Ectodermal cell (in vitro differentiated cells): ENCODE results near the gene PCBP1.
"Not testable (repeated sequence)": the region's sequence is repeated elsewhere in the genome, so short reads cannot be mapped to it uniquely, and the experiment has no call there.

Experiments
- H3K27ac ChIP-seq: 2 replicates; pipeline ENCODE4 v1.7.0; 2013; ENCODE audit warnings: mild to moderate bottlenecking, low read depth, low read length; ENCODE audit not compliant: insufficient read depth, poor library complexity, severe bottlenecking
- H3K27me3 ChIP-seq: 2 replicates; pipeline ENCODE4 v1.7.0; 2013; ENCODE audit warnings: mild to moderate bottlenecking, low read length; ENCODE audit not compliant: insufficient read depth, control insufficient read depth, poor library complexity, severe bottlenecking
- H3K36me3 ChIP-seq: one replicate; pipeline ENCODE4 v1.7.0; 2013; ENCODE audit warnings: low read length; ENCODE audit not compliant: control insufficient read depth, insufficient read depth
- H3K4me1 ChIP-seq: one replicate; pipeline ENCODE4 v1.7.0; 2013; ENCODE audit warnings: low read length; ENCODE audit not compliant: control insufficient read depth, insufficient read depth
- H3K4me3 ChIP-seq: 2 replicates; pipeline ENCODE4 v1.7.0; 2013; ENCODE audit warnings: low read depth, low read length, control low read depth; ENCODE audit not compliant: insufficient read depth
- H3K9me3 ChIP-seq: 2 replicates; pipeline ENCODE4 v1.7.0; 2013; ENCODE audit warnings: mild to moderate bottlenecking, low read length, moderate library complexity; ENCODE audit not compliant: control insufficient read depth
- WGBS, 2 experiments: methylation state at CpG; one replicate each; pipeline ENCODE4 v1.1.7; 2013; ENCODE audit warnings: missing lambda C conversion rate in 2 of 2; 5-methylcytosine and 5-hydroxymethylcytosine counted together

The PCBP1 gene

DNA sequence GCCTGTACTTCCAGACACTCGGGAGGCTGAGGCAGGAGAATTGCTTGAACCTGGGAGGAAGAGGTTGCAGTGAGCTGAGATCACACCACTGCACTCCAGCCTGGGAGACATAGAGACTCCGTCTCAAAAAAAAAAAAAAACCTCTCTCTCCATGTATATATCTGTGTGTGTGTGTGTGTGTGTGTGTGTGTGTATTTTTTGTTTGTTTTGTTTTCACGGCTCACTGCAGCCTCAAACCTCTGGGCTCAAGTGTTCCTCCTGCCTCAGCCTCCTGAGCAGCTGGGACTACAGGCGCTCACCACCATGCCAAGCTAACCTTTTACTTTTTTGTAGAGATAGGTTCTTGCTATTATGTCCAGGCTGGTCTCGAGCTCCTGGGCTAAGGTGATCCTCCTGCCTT lies 23.1 kb downstream of the PCBP1 start:
- H3K9me3 ChIP-seq, H3K4me3 ChIP-seq, H3K27ac ChIP-seq, H3K36me3 ChIP-seq, H3K27me3 ChIP-seq: not testable (repeated sequence)
- peaks cover 22% of the 10 kb centered on the region for H3K4me1 ChIP-seq
- WGBS, 2 experiments: 90 to 92% methylated on average over 4 of the region's 5 CpGs

DNA sequence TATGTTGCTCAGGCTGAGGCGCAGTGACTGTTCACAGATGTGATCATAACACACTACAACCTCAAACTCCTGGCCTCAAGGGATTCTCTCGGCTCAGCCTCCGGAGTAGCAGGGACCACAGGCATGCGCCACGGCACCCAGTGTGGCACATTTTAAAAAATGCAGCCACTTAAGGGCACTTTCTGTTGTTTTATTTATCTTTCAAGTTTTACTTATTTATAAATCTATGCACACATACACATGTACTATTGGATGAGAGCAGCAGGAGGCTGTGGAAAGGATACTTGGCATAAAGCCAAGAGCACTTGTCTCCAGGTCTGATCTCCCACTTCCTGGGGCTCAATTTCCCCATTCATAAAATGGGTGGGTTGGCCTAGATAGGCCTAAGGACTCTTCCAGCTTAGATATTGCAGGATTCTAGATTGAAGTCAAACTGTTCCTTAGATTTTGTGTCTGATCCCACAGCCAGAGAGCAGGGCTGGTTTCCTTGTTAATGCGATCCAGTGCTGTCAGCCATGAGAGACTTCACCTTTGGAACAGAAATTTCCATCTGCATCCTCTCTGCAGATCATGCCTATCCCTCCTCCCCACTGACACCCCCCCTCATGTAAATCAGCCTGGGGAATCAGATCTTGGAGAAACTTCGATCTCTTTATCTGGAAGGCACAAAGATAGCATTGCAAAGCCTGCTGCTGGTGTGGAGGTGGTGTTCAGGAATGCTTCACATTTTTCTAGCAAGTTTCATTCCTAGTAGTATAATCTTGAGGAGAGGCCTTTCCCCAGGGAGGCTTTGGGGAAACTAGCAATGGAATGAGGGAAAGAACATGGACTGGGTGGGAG lies 24.7 kb downstream of the PCBP1 start:
- Histone ChIP-seq H3K36me3 (no peaks in the 10 kb centered on the region), H3K4me3 (no peak overlapping the region), H3K27me3 (no peaks in the 10 kb centered on the region), H3K27ac (no peak overlapping the region), H3K9me3 (no peaks in the 10 kb centered on the region), H3K4me1 (peaks cover 32% of the 10 kb centered on the region)
- 95 to 99% methylated on average over 6 to 7 of the region's 7 CpGs for WGBS, 2 experiments

DNA sequence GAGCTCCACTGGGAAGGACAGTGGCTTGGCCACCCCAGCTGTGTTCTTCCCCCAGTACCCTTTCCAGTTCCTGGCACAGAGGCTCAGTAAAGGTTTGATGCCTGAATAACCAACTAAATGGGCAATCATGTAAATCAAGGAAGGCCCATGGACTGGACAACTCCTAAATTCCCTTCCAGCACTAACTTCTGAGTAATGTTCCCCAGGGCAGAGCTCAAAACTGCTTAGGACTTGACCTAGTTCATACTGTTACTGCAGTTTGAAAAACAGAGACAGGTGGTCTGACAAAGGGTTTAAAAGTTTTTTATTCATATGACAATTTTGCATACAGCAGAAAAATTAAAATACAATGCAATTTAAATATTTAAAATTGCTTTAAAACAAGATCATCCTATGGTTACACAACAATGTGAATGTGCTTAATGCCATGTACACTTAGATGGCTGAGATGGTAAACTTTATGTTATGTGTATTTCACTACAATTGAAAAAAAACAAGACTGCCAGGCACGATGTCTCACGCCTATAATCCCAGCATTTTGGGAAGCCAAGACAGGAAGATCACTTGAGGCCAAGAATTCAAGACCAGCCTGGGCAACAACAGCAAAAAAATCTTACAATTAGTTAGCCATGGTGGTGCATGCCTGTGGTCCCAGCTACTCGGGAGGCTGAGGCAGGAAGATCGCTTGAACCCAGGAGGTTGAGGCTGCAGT lies 26.2 kb downstream of the PCBP1 start:
- Histone ChIP-seq H3K36me3 (no peaks in the 10 kb centered on the region), H3K9me3 (no peaks in the 10 kb centered on the region), H3K4me3 (no peak overlapping the region), H3K4me1 (peaks cover 34% of the 10 kb centered on the region), H3K27ac (no peak overlapping the region), H3K27me3 (no peaks in the 10 kb centered on the region)
- WGBS, 2 experiments: 93% methylated on average over 4 of the region's 4 CpGs

DNA sequence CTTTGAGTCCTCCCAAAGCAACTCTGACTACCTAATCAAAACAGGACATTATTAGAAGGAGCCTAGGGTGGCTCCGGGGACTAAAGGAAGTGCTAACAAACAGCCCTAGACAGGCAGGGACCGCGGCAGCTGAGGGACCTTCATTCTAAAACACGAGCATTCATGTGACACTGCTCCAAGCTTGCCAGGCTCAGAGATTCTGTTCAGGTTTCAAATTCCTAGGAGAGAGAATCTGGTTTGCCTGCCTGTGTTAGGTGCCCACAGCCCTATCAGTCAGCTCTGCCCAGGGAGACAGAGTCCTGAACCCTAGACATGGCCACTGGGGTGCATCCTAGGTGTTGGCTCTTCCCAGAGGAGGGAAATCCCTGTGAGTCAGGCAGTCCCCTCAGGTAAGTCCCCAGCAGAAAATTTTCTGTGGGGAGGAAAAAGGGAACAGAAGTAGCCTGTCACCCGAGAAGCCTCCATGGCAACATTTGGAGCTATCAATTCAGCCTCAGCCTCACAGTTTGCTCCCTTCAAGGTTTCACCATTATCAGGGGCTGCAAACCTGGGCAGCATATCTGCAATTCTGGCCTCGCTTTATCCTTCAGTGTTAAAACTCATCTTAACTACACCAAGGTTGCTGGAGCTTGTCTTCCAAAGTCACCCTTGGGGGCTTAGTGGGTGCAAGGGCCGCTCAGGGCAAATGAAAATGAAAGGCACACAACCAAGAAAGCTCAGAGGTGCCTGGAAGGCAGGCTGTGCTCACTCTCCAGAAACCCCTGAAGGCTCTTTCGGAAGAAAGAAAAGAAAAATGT lies 28.6 kb downstream of the PCBP1 start:
- H3K27ac ChIP-seq: no peak overlapping the region
- 87 to 88% methylated on average over 8 of the region's 8 CpGs for WGBS, 2 experiments
- no peaks in the 10 kb centered on the region for H3K9me3 ChIP-seq
- H3K27me3 ChIP-seq: no peaks in the 10 kb centered on the region
- H3K36me3 ChIP-seq: no peaks in the 10 kb centered on the region
- no peak overlapping the region for H3K4me3 ChIP-seq
- H3K4me1 ChIP-seq: peaks cover 35% of the 10 kb centered on the region

DNA sequence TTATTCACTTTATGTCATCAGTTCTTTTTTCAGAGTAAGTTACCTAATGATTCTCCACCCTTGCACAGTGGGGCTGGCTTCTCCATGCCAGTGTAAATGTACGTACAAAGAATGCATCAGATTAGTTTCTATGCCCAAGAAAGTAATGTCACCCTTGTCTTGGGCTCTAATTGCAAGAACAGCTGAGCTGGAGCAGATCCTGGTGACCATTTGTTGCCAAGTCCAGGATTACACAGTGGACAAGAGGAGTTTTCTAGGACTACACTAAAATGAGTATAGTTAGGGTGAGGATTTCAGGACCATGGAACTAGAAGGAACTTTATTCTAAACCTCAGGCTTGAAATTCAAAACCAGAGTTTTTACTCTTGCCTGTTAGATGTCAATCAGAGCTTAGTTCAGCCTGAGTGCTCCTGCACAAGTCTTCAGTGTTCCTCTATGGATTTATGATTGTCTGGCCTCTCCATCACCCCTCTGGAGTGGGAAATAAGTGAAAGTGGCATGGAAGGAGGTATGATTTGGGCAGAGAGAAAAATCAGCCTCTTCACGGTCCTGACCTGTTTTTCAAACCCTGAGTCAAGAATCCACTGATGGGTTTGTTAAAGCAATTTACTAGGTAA lies 29.8 kb downstream of the PCBP1 start:
- 92 to 100% methylated on average over 2 of the region's 2 CpGs for WGBS, 2 experiments
- Histone ChIP-seq H3K27ac (no peak overlapping the region), H3K4me1 (peaks cover 36% of the 10 kb centered on the region), H3K4me3 (no peak overlapping the region), H3K27me3 (no peaks in the 10 kb centered on the region), H3K9me3 (no peaks in the 10 kb centered on the region), H3K36me3 (no peaks in the 10 kb centered on the region)

DNA sequence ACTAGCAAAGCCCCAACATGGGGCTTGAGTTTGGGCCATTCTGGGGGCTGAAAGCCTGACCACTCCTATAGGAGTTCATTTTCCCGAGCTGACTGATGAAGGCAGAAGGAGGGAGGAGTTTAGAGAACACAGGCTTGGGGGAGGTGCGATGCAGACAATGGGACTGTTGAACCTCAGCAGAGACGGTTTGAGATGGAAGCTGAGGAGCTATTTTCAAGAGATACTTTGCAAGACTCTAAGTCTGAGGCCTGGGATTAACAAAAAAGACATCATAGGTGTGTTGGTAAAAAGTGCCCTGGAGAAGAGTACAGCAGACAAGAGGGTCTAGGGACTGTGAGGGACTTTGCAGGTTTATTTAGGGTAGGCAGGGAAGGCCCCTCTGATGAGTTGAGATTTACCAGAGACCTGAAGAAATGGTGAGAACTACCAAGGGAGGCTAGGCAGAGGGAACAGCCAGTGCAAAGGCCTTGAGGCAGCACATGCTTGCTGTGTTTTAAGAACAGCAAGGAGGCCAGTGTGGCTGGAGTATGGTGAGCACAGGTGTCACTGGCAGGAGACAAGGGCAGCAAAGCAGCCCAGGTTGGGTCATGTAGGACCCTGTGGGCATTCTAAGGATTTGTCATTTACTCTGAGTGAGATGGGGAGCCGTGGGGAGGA lies 31.6 kb downstream of the PCBP1 start:
- 21 to 26% methylated on average over 4 of the region's 4 CpGs for WGBS, 2 experiments
- H3K27ac ChIP-seq: peak overlapping the region; percentile 76
- H3K36me3 ChIP-seq: no peaks in the 10 kb centered on the region
- no peaks in the 10 kb centered on the region for H3K27me3 ChIP-seq
- H3K4me1 ChIP-seq: peaks cover 30% of the 10 kb centered on the region
- no peak overlapping the region for H3K4me3 ChIP-seq
- no peaks in the 10 kb centered on the region for H3K9me3 ChIP-seq

DNA sequence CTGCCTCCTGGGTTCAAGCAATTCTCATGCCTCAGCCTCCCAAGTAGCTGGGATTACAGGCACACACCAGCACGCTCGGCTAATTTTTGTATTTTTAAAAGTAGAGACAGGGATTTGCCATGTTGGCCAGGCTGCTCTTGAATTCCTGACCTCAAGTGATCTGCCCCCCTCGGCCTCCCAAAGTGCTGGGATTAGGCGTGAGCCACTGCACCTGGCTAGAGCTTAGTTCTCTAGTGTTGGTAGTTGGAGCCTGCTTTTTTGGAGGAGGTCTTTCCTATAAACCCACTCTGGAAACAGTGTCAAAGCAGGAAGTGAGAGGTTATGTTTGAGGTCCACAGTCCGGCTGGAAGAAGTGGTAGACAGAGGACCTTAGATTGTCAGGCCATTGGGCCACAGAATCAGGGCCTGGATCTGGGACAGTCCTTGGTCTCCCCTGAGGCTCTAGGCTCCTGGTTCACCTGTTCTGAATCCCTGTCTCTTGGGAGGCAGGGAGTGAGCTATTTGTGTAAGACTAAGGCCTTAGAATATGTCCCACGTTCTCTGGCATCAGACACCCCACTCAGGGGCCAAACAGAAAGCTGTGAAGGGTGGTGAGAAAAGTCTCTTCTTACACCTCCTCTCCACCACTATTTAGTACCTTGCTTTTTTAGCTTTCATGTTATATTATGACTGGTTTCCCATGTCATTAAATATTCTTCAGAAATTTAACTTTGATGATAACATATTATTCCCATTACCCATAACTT lies 34.5 kb downstream of the PCBP1 start:
- no peaks in the 10 kb centered on the region for H3K27me3 ChIP-seq
- H3K4me3 ChIP-seq: no peak overlapping the region
- H3K4me1 ChIP-seq: peaks cover 22% of the 10 kb centered on the region
- no peaks in the 10 kb centered on the region for H3K9me3 ChIP-seq
- H3K27ac ChIP-seq: no peak overlapping the region
- WGBS, 2 experiments: 75 to 81% methylated on average over 6 of the region's 6 CpGs
- H3K36me3 ChIP-seq: no peaks in the 10 kb centered on the region

DNA sequence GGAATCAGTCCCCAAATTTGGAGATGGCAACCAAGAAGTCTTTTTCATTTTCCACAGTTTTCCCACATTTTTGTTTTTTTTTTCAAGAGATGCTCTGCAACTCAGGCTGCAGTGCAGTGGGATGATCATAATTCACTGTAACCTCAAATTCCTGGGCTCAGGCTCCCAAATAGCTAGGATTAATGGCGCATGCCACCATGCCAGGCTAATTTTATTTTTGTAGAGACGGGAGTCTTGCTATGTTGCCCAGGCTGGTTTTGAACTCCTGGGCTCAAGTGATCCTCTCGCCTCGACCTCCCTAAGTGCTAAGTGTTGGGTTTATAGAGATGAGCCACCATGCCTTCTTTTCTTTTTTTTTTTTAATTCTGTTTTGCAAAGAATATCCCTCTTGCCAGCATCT lies 35.2 kb downstream of the PCBP1 start:
- Histone ChIP-seq H3K27ac (no peak overlapping the region), H3K4me3 (no peak overlapping the region), H3K27me3 (no peaks in the 10 kb centered on the region), H3K4me1 (peaks cover 16% of the 10 kb centered on the region), H3K9me3 (no peaks in the 10 kb centered on the region), H3K36me3 (no peaks in the 10 kb centered on the region)
- 91 to 98% methylated on average over 4 of the region's 4 CpGs for WGBS, 2 experiments
